HEK293 (cell line): Measurements from ENCODE around the gene AARS2.

Source experiments
- CTCF ChIA-PET: fragments of 350-600 bp; formaldehyde crosslinking; extraction: SDS; loops from one replicate; lab custom pipeline; 2021; ENCODE audit warnings: antibody characterized with exemption; lab: Yijun Ruan, JAX
- POLR2A ChIA-PET: fragments of 300-600 bp; formaldehyde crosslinking; extraction: SDS; loops from one replicate; lab custom pipeline; 2020; ENCODE audit warnings: antibody characterized with exemption, inconsistent platforms; lab: Yijun Ruan, JAX
- H3K27ac ChIP-seq: fragments of 200-500 bp; sonication (Bioruptor generic); 2 replicates; pipeline ENCODE4 v1.5.1; 2014; ENCODE audit warnings: low read depth, low read length, control low read depth, inconsistent platforms; ENCODE audit errors: extremely low read depth
- H3K36me3 ChIP-seq, 2 experiments: fragments of 200-500 bp in 1 of 2; sonication (Bioruptor generic) in 1 of 2; 1 replicate in 1 of 2; 2 replicates in 1 of 2; pipeline ENCODE4 v1.5.1; 2014 to 2017; ENCODE audit warnings: inconsistent platforms in 2 of 2, low read length in 2 of 2; ENCODE audit not compliant: control insufficient read depth in 2 of 2, insufficient read depth in 1 of 2
- H3K4me1 ChIP-seq: fragments of 200-500 bp; sonication (Bioruptor generic); 2 replicates; pipeline ENCODE4 v1.5.1; 2014; ENCODE audit warnings: mild to moderate bottlenecking, low read length, inconsistent platforms; ENCODE audit not compliant: control insufficient read depth, insufficient read depth
- H3K4me3 ChIP-seq: 2 replicates; pipeline ENCODE4 v1.5.1; 2011; ENCODE audit warnings: low read depth, mild to moderate bottlenecking, control low read depth, low read length, moderate library complexity
- H3K9me3 ChIP-seq: fragments of 200-500 bp; sonication (Bioruptor generic); 2 replicates; pipeline ENCODE4 v1.5.1; 2014; ENCODE audit warnings: low read depth, low read length, inconsistent platforms; ENCODE audit not compliant: control insufficient read depth, insufficient read depth
- OVOL3 ChIP-seq: fragments of 450-650 bp; formaldehyde crosslinking; IDR thresholded peaks from 2 replicates; pipeline ENCODE4 v1.5.1; 2016; ENCODE audit warnings: missing biosample characterization, missing genetic modification characterization
- SCRT1 ChIP-seq: fragments of 450-650 bp; formaldehyde crosslinking; IDR thresholded peaks from 2 replicates; pipeline ENCODE4 v1.5.1; 2016; ENCODE audit warnings: missing biosample characterization, missing genetic modification characterization, borderline replicate concordance
- SCRT2 ChIP-seq: fragments of 450-650 bp; formaldehyde crosslinking; IDR thresholded peaks from 2 replicates; pipeline ENCODE4 v1.5.1; 2016; ENCODE audit warnings: missing biosample characterization, missing genetic modification characterization
- ZFHX2 ChIP-seq: fragments of 450-650 bp; formaldehyde crosslinking; conservative IDR thresholded peaks from 2 replicates; pipeline ENCODE4 v1.5.1; 2016; ENCODE audit warnings: missing biosample characterization, missing genetic modification characterization
- ZNF16 ChIP-seq: fragments of 450-650 bp; formaldehyde crosslinking; IDR thresholded peaks from 2 replicates; pipeline ENCODE4 v1.5.1; 2016; ENCODE audit warnings: low read depth, missing biosample characterization, missing genetic modification characterization
- ZNF214 ChIP-seq: fragments of 450-650 bp; formaldehyde crosslinking; IDR thresholded peaks from 2 replicates; pipeline ENCODE4 v1.5.1; 2017; ENCODE audit warnings: missing biosample characterization, mild to moderate bottlenecking, missing genetic modification characterization, borderline replicate concordance
- ZNF24 ChIP-seq: fragments of 450-650 bp; formaldehyde crosslinking; IDR thresholded peaks from 2 replicates; pipeline ENCODE4 v1.5.1; 2016; ENCODE audit warnings: missing biosample characterization, missing genetic modification characterization
- ZNF266 ChIP-seq: fragments of 450-650 bp; formaldehyde crosslinking; IDR thresholded peaks from 2 replicates; pipeline ENCODE4 v1.5.1; 2016; ENCODE audit warnings: missing biosample characterization, missing genetic modification characterization, low read depth
- ZNF335 ChIP-seq: fragments of 450-650 bp; formaldehyde crosslinking; conservative IDR thresholded peaks from 2 replicates; pipeline ENCODE4 v1.5.1; 2016; ENCODE audit warnings: missing biosample characterization, missing genetic modification characterization
- ZNF391 ChIP-seq: fragments of 450-650 bp; formaldehyde crosslinking; IDR thresholded peaks from 2 replicates; pipeline ENCODE4 v1.5.1; 2016; ENCODE audit warnings: low read depth, missing biosample characterization, missing genetic modification characterization, borderline replicate concordance
- ZNF548 ChIP-seq: fragments of 450-650 bp; formaldehyde crosslinking; IDR thresholded peaks from 2 replicates; pipeline ENCODE4 v1.5.1; 2016; ENCODE audit warnings: missing biosample characterization, missing genetic modification characterization
- ZNF585B ChIP-seq: fragments of 450-650 bp; formaldehyde crosslinking; IDR thresholded peaks from 2 replicates; pipeline ENCODE4 v1.5.1; 2016; ENCODE audit warnings: missing biosample characterization, missing genetic modification characterization
- ZNF670 ChIP-seq: fragments of 450-650 bp; formaldehyde crosslinking; IDR thresholded peaks from 2 replicates; pipeline ENCODE4 v1.5.1; 2016; ENCODE audit warnings: missing biosample characterization, missing genetic modification characterization, low read depth
- ZNF701 ChIP-seq: fragments of 450-650 bp; formaldehyde crosslinking; IDR thresholded peaks from 2 replicates; pipeline ENCODE4 v1.5.1; 2016; ENCODE audit warnings: missing biosample characterization, missing genetic modification characterization
- ZNF707 ChIP-seq: fragments of 450-650 bp; formaldehyde crosslinking; IDR thresholded peaks from 2 replicates; pipeline ENCODE4 v1.5.1; 2016; ENCODE audit warnings: missing biosample characterization, missing genetic modification characterization
- ZNF843 ChIP-seq: fragments of 450-650 bp; formaldehyde crosslinking; IDR thresholded peaks from 2 replicates; pipeline ENCODE4 v1.5.1; 2016; ENCODE audit warnings: missing biosample characterization, missing genetic modification characterization
- ZSCAN18 ChIP-seq: fragments of 450-650 bp; formaldehyde crosslinking; IDR thresholded peaks from 2 replicates; pipeline ENCODE4 v1.5.1; 2016; ENCODE audit warnings: missing biosample characterization, missing genetic modification characterization
- TF ChIP-seq, protein P1 (sequence below): fragments of 450-650 bp; formaldehyde crosslinking; IDR thresholded peaks from 2 replicates; pipeline ENCODE4 v1.5.1; 2016; ENCODE audit warnings: missing biosample characterization, missing genetic modification characterization
- TF ChIP-seq, protein P2 (sequence below): fragments of 450-650 bp; formaldehyde crosslinking; IDR thresholded peaks from 2 replicates; pipeline ENCODE4 v1.5.1; 2017; ENCODE audit warnings: missing biosample characterization, missing genetic modification characterization
- TF ChIP-seq, protein P3 (sequence below): fragments of 450-650 bp; formaldehyde crosslinking; IDR thresholded peaks from 2 replicates; pipeline ENCODE4 v1.5.1; 2016; ENCODE audit warnings: missing biosample characterization, missing genetic modification characterization, borderline replicate concordance

Gene AARS2

DNA sequence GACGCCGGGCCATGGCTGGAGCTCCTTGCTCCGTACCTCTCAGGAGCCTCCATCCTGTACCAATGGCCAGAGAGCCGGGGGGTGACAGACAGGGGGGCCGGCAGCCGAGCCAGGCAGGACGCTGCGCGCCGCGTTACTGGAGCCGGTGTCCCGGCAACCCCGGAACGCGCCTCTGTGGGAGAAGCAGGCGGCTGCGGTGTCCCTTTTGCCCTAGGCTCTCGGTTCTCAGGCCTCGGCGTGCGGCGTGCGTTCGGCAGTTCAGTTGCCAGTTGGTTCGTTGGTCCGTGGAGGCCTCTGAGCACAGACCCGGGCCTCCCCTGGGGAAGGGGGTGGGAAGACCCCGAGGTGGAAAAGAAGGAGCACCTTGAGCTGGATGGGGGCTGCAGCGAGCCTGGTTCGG, 29.3 kb upstream of the AARS2 start, which contains the start of gene SPATS1 (continued):
- TF ChIP-seq ZFHX2: no peak
- TF ChIP-seq ZNF843: no peak
- no peak for TF ChIP-seq ZNF670 (tag by site-specific recombination)
- TF ChIP-seq ZNF335: no peak
- TF ChIP-seq ZSCAN18 (tag by site-specific recombination): no peak
- no peak for TF ChIP-seq ZNF707
- no peak for TF ChIP-seq ZNF391 (tag by site-specific recombination)
- TF ChIP-seq, all 188 proteins: peak for 0

DNA sequence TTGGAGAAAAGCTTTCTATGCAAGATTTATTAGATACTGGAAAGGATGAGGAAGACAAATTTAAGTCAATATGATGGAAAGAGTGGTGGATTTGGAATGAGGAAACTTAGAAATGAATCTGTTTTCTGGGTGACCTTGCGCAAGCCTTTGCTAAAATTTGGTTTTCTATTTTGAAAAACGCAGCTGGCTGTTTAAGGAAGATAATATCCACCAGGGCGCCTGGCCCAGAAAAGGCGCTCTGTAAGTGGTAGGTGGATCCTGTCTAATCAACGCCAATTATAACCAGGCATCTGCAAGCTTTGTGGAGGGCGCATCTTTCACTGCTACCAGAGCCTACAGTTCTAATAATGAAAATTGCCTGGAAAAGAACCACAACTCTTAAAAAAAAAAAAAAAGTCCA, 28.9 kb upstream of the AARS2 start:
- Histone ChIP-seq H3K4me1 (no peaks in the 10 kb centered on the region; the same call in 1 of the 2 replicates), H3K36me3 (no peaks in the 10 kb centered on the region), H3K9me3 (no peaks in the 10 kb centered on the region), H3K4me3 (no peak overlapping the region), H3K27ac (no peak overlapping the region)
- TF ChIP-seq SCRT2 (no peak), ZNF16 (tag by site-specific recombination) (no peak), ZNF24 (tag by site-specific recombination) (no peak), ZNF214 (tag by site-specific recombination) (no peak), SCRT1 (tag by site-specific recombination) (no peak), ZNF266 (no peak), OVOL3 (no peak), ZNF585B (tag by site-specific recombination) (no peak), ZNF701 (tag by site-specific recombination) (no peak), ZNF548 (tag by site-specific recombination) (no peak)
- TF ChIP-seq, protein P1, sequence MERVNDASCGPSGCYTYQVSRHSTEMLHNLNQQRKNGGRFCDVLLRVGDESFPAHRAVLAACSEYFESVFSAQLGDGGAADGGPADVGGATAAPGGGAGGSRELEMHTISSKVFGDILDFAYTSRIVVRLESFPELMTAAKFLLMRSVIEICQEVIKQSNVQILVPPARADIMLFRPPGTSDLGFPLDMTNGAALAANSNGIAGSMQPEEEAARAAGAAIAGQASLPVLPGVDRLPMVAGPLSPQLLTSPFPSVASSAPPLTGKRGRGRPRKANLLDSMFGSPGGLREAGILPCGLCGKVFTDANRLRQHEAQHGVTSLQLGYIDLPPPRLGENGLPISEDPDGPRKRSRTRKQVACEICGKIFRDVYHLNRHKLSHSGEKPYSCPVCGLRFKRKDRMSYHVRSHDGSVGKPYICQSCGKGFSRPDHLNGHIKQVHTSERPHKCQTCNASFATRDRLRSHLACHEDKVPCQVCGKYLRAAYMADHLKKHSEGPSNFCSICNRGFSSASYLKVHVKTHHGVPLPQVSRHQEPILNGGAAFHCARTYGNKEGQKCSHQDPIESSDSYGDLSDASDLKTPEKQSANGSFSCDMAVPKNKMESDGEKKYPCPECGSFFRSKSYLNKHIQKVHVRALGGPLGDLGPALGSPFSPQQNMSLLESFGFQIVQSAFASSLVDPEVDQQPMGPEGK (tag by site-specific recombination): no peak
- TF ChIP-seq, protein P2, sequence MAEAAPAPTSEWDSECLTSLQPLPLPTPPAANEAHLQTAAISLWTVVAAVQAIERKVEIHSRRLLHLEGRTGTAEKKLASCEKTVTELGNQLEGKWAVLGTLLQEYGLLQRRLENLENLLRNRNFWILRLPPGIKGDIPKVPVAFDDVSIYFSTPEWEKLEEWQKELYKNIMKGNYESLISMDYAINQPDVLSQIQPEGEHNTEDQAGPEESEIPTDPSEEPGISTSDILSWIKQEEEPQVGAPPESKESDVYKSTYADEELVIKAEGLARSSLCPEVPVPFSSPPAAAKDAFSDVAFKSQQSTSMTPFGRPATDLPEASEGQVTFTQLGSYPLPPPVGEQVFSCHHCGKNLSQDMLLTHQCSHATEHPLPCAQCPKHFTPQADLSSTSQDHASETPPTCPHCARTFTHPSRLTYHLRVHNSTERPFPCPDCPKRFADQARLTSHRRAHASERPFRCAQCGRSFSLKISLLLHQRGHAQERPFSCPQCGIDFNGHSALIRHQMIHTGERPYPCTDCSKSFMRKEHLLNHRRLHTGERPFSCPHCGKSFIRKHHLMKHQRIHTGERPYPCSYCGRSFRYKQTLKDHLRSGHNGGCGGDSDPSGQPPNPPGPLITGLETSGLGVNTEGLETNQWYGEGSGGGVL (tag by site-specific recombination): no peak
- TF ChIP-seq, protein P3, sequence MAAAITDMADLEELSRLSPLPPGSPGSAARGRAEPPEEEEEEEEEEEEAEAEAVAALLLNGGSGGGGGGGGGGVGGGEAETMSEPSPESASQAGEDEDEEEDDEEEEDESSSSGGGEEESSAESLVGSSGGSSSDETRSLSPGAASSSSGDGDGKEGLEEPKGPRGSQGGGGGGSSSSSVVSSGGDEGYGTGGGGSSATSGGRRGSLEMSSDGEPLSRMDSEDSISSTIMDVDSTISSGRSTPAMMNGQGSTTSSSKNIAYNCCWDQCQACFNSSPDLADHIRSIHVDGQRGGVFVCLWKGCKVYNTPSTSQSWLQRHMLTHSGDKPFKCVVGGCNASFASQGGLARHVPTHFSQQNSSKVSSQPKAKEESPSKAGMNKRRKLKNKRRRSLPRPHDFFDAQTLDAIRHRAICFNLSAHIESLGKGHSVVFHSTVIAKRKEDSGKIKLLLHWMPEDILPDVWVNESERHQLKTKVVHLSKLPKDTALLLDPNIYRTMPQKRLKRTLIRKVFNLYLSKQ (tag by site-specific recombination): no peak
- POLR2A ChIA-PET: interaction anchor here (0.7 kb wide), 1 partner anchor 23 kb away, joined by 3 read pairs; no protein-coding TSS in a partner anchor
- CTCF ChIA-PET: interaction anchor here (0.8 to 5.3 kb wide), 3 partner anchors 10 to 83 kb away, joined by 3 to 56 read pairs (median 3); partner anchors contain the start of gene NFKBIE
